Stromal cell of bone marrow (primary cell): ENCODE measurements around the gene PRSS8.
A peak's percentile ranks its signal among the peaks of the same experiment; 100 is the strongest.

Experiments
- DNase-seq: peaks from one replicate; pipeline ENCODE4 v3.0.0-alpha.2; 2012; ENCODE audit warnings: low read depth

PRSS8 gene

DNA sequence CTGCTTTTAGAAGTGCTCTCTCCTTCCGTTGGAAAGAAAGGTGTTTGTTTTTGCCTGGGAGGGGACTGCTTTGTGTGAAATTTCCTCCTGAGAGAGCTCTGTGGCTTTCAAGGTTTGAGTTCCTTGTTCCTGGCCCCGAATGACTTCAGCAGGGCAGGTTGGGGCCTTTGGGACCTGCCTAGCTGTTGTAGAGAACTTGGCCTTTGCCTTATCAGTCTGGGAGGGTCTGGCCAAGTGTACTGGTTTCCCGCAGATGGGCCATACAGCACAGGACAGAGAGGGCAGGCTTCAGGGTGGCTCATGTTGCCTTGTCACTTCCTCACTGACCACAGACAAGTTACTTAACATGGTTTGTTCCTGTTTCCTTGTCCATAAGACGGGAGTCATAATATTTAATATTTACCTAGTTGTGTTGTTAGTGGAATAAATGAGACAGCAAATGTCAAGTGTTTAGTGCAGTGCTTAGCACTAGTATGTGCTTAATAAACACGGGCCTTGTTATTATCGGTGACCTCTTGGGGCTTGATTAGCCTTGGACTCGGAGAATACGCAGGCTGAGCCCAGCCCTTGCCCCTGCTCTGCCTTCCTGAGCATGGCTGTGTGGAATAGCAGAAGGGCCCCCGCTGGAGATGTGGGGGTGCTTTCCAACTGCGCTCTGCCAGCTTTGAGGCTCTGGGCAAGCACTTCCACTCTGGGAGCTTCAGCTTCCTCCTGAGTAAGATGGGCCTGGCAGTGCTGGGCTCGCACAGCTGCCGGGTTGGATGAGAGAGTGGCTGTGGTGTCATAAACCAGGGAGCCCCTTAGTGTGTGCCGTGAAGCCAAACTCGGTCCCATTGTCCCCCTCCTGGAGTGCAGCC, 6.6 kb downstream of the PRSS8 start:
- DNase-seq: no peak

DNA sequence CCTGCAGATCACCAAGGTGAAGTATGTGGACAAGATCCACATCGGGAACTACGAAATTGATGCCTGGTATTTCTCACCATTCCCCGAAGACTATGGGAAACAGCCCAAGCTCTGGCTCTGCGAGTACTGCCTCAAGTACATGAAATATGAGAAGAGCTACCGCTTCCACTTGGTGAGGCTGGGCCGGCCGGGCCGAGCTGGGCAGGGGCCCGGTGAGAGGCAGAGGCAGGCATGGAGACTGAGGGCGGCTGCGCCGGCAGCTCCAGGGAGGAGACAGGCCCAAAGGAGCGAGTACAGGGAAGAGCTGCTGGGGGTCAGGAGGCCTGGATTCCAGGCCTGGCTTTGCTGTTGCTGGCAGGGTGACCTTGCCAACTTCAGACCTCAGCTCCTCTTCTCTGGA, 8.3 kb downstream of the PRSS8 start:
- no peak for DNase-seq

DNA sequence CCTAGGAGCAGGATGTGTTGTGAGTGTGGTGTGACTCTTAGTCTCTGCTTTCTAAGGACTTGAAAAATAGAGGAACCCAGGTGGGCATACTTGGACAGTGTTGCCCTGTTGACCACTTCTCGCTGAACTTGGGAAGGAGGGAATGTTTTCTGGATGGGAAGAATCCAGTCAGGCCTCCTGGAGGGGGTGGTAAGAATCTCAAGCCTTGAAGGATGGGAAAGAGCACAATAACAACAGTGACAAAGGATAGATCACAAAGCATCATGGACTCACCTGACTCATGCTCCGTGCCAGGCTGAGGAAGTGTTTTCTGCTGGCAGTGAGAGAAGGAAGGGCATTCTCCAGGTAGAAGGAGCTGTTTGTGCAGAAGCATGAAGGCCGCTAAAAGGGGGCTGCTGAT, 9.7 kb downstream of the PRSS8 start:
- no peak for DNase-seq

DNA sequence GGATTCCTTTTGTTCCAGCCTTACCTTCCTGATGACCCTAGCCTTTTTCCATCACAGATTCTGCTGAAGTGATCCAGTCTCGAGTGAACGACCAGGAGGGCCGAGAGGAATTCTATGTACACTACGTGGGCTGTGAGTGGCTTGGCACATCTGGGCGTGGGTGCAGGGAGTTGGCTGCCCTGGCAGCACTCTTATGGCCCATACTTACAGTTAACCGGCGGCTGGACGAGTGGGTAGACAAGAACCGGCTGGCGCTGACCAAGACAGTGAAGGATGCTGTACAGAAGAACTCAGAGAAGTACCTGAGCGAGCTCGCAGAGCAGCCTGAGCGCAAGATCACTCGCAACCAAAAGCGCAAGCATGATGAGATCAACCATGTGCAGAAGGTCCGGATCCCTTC, 15.4 kb downstream of the PRSS8 start:
- no peak for DNase-seq

DNA sequence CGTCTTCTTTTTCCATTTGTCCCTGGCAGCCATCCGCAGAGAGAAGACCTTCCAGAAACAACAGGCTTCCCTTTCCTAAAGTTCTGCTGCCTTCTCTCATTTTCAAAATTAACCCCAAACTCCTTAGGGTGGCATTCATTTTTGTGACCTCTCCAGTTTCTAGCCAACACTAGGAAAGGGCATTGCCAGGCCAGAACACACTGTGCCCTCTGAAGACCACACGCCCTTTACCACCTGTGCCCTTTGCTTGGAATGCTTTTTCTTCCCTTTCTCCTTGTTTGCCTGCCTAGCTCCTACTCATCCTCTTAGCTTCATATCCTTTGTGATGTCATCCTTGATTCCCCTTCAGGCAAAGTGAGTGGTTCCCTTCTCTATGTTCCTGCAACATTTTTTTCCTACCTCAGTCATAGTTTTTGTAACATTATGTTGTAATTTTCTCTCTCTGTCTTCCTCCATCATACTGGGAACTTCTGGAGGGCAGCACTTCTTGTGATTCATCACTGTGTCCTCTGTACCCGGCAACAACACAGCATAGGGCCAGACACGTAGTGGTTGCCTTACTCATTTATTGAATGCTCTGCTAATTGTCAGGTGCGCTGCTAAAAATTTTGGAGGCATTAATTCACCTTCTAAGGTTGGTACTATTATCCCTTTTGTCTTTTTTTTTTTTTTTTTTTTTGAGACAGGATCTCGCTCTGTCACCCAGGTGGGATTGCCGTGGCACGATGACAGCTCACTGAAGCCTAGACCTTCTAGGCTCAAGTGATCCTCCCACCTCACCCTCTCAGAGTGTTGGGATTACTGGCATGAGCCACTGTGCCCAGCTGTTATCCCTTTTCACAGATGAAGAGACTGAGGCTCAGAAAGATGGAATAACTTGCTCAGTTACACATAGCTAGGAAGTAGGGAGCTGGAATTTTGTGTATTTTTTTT, 17.0 kb downstream of the PRSS8 start:
- peak; percentile 24 for DNase-seq

DNA sequence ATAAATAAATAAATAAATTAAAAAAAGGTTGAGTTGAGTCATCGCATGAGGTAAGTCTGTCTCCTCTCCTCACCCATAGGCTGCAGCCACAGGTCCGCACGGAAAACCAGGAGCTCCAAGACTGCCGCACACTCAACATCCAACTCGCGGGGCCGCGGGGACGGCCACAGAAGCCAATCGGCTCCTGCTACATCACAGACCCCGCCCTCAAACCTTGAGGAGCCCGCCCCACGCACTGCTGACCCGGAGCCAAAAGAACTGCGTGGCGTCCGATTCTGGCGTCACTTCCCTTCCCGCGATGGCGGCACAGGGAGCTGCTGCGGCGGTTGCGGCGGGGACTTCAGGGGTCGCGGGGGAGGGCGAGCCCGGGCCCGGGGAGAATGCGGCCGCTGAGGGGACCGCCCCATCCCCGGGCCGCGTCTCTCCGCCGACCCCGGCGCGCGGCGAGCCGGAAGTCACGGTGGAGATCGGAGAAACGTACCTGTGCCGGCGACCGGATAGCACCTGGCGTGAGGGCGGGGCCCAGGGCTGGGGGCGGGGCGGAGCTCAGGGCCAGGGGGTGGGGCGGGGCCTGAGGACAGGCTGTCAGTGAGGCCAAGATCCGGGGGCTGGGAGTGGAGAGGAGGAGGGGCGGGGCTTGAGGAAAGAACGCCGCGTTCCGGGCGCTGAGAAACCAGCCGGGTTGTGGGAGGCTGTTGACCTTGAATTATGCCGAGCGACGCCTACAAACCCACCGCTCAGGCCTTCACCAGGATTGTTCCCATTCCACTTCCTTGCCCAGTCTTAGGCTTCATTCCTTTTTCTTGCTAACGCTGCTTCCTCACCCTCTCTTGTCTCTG, 17.9 kb downstream of the PRSS8 start, which contains the start of gene KAT8:
KAT8 (plus strand) TSS at position 281 of the 839 bp plus-strand sequence; CDS start at position 299, 18 bp downstream.
- peak; percentile 96 for DNase-seq

DNA sequence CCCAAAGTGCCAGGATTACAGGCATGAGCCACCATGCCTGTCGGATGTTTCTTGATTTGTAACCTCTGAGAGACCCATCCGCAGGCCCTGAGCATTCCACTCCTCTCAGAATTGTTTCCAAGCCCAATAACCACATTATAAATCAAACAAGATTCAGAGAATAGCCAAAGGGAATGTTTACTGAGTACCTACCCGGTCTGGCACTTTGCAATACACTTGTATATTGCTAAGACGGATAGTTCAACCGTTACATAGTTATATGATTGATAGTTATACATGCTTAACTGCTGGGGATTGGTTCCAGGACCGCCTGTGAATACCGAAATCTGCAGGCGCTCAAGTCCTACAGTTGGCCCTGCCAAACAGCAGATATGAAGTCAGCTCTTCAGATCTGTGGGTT, 21.1 kb downstream of the PRSS8 start:
- DNase-seq: no peak

DNA sequence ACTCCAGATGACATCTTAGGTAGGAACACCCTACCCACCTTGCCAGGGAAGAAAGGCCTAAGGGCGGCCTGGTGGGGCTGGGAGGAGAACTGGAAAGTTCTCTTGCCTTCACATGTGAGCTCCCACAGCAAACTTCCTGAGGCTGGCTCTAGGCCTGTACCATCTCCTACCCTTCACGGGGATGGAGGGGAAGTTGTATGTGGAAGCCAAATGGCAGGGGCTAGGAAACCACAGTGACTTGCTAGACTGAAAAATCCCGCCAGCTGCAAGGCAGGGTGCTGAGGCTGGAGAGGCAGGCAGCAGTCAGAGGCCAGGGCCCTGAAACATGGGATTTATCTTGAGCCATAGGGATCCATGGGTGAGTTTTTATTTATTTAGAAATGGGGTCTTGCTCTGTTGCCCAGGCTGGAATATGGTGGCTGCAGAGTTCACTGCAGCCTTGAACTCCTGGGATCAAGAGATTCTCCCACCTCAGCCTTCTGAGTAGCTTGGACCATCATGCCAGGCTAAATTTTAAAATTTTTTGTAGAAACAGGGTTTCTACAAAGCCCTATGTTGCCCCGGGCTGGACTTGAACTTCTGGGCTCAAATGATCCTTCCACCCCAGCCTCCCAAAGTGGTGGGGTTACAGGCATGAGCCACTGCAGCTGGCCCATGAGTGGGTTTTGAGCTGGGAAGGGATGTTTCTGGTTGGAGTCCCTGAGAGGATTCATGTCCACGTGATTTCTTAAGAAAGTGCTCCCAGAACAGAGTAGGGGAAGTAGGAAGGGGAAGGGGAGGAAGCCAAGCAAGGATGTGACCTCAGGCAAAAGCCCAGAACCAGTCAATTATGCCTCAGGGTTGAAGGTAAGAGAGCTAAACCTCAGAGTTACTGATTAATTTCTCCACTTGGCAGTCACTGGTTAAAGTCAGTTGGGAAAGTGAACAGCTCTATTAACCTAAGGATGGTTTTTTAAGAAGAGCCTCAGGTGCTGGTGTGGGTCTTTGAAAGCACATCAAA, 22.1 kb downstream of the PRSS8 start:
- no peak for DNase-seq

DNA sequence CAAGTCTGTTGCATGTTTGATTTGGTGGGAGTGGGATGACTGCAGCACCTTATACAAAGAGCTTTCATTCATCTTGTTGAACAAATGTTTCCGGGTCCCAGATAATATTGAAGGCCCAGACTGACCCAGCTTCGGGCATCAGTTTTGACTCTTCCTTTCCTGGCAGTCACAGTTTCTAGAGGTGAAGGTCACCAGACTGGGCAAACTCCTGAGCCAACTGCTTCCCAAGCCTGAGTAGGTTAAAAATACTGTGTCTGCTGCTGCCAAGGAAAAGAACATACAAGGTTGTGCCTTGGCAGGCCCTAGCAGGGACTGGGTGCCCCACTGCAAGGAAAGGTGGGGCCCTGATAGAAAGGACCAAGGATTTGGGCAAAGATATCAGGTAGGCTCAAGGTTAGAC, 22.8 kb downstream of the PRSS8 start:
- DNase-seq: no peak

DNA sequence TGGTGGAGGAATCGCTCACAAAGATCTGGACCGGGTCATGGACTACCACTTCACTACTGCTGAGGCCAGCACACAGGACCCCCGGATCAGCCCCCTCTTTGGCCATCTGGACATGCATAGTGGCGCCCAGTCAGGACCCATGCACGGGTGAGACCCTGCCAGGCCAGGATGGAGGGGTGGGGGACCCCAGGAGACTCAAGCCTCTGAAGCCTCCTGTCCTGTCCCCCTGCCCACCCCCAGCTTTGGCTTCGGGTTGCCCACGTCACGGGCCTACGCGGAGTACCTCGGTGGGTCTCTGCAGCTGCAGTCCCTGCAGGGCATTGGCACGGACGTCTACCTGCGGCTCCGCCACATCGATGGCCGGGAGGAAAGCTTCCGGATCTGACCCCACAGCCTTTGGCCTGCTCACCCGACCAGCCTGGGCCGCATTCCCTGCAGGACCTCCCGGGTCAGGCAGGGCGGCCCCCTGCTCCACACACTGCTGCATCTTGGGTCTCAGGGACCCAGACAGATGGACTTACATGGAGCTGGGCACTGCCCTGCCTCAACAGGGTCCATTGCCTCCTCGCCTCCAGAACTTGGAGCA, 23.6 kb downstream of the PRSS8 start:
- no peak for DNase-seq

DNA sequence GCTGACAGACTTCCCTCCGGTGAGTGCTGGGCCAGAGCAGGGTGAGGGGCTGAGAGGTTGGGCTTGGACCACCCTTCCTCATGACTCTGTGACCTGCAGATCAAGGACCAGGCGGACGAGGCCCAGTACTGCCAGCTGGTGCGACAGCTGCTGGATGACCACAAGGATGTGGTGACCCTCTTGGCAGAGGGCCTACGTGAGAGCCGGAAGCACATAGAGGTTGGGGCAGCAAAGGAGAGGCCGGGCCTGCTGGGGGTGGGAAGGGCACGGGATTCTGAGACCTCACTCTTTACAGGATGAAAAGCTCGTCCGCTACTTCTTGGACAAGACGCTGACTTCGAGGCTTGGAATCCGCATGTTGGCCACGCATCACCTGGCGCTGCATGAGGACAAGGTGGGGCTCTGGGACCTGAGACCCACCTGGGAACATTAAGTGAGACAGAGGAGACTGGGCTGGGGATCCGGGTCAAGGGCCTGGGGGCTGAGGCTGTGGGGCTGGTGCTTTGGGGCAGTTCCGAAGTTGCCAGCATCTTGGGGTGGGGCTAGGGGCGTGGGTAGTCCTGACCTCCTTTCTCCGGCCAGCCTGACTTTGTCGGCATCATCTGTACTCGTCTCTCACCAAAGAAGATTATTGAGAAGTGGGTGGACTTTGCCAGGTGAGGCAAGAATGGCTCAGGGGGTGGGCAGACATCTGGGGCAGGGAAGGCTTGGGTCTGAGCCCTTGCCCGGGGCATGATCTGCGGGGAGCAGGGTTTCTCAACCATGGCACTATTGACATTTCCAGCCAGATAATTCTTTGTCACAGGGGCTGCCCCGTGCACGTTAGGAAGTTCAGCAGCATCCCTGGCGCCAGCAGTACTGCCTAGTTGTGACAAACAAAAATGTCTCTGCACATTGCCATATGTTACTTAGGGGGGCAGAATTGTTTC, 25.2 kb downstream of the PRSS8 start:
- DNase-seq: no peak

DNA sequence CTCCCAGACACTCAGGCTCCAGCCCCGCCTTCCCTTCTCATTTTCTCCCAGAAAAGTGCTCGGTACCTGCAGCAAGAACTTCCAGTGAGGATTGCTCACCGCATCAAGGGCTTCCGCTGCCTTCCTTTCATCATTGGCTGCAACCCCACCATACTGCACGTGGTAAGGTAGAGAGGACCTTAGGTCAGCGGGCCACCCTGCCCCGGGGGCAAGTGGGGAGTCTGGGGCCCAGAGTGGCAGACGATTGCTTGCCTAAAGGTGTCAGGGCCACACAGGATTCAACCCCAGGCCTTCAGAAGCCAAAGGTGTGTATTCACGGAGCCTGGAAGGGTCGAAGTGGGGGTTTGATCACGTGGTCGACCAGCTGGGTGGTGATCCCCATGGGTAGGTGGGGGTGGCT, 25.9 kb downstream of the PRSS8 start:
- DNase-seq: no peak

DNA sequence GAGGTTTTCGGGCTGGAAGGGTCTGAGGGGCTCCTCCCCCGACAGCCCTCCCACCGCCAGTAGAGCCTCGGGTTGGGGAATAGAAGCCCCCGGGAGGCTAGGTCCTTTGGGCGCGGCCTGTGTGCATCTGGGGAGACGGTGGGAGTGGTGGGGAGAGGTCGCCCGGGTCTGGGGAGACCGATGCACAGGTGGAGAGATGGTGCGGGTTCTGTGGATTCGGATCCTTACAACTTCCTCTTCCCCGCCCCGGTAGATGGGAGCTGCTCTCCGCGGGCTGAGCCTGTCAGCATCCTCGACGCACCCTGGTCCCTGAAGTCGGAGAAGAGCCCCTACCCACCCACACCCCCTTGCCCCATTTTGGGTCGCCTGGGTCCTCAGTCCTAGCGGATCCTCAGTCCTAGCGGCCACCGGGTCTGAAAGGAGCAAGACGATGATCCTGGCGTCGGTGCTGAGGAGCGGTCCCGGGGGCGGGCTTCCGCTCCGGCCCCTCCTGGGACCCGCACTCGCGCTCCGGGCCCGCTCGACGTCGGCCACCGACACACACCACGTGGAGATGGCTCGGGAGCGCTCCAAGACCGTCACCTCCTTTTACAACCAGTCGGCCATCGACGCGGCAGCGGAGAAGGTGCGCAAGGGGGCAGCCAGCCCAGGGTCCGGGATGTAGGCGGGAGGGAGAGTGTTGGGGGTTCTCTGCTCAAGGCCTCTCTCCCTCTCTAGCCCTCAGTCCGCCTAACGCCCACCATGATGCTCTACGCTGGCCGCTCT, 26.6 kb downstream of the PRSS8 start:
- no peak for DNase-seq

DNA sequence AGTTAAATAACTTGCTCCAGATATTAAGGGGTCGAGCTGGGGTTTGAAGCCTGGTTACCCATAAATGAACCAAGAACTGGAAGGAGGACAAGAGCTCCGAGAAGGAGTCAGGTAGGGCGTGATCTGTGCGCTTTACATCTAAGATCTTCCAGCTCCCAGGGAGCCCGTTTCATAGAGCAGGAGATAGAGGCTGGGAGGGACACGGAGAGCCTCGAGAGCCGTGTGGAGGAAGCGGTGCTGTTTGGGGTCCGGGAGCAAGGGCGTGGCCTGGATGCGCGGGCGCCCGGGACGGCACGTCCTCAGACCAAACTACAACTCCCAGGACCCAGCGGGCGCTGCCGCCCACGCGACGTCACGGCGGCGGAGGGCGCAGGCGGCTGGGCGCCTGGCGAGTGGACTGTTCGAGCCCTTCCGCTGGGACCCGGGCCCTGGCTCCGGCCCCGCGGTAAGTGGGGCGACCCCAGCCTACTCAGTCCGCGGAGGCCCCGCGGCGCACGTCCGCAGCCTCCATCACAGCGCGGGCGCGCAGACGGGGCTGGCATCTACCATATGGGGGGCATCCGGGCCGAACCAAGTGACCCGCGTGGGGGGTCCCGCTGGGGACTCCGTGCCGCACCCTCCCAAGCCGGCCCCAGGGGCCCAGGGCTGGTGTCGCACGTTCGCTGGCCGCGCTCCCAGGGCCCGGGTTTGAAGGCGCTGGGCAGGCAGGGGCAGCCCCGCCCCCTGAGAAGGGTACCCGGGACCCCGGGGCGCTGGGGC, 27.3 kb downstream of the PRSS8 start, which contains the start of gene BCKDK:
BCKDK (plus strand) TSS at position 352 of the 759 bp plus-strand sequence. CDS start 838 bp downstream, outside the sequence.
- peak; percentile 38 for DNase-seq

DNA sequence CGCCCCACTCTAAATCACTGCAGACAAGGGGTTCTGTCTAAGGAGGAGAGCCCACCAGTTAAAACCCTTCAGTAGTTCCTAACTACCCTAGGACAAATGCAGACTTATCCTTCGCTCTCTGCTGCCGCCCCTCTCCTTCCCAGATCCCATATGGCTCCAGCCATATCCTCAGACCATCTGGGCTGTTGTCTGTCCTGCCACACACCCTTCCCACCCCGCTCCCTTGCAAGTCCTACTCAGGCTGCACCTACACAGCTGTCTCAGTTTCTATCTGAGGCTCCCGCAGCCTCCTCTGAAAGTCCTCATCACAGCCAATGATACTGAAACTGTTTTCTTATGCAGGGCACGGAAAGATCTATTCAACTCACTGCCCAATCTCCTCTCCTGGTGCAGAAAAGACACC, 28.1 kb downstream of the PRSS8 start:
- no peak for DNase-seq

DNA sequence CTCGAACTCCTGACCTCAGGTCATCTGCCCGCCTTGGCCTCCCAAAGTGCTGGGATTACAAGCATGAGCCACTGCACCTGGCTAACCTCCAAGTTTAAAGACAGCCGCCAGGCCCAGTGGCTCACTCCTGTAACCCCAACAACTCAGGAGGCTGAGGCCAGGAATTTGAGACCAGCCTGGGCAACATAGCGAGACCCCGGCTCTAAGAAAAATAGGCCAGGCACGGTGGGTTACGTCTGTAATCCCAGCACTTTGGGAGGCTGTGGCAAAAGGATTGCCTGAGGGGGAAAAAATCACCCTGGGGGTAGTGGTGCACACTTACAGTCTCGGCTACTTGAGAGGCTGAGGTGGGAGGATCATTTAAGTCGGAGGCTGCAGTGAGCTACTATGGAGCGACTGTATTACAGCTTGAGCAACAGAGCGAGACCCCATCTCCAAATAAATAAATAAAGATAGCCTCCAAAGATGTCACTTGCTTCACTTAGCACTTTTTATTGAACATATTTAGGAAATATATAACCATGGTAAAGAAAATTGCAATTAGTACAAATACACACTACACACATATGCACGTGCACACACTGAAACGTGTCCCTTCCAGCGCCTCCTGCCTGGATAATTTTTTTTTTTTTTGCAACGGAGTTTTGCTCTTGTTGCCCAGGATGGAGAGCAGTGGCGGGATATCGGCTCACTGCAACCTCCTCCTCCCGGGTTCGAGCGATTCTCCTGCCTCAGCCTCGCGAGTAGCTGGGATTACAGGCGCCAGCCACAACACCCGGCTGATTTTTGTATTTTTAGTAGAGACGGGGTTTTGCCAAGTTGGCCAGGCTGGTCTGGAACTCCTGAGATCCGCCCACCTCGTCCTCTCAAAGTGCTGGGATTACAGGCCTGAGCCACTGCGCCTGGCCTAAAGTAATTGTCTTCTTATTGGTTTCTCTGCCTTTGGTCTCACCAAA, 28.7 kb downstream of the PRSS8 start:
- DNase-seq: no peak
